ACC112 (cell line): Measurements from ENCODE around the gene HNRNPUL1.
"Not testable (repeated sequence)": the region's sequence is repeated elsewhere in the genome, so short reads cannot be mapped to it uniquely, and the experiment has no call there.

Source experiments
- H2AFZ ChIP-seq: fragments of 200-600 bp; sonication (generic); one replicate; pipeline ENCODE4 v1.6.0; 2017; ENCODE audit warnings: antibody characterized with exemption, low read length; ENCODE audit not compliant: unreplicated experiment
- H3K27ac ChIP-seq: fragments of 200-600 bp; sonication (generic); 2 replicates; pipeline ENCODE4 v1.5.1; 2014; ENCODE audit warnings: low read depth, mild to moderate bottlenecking, antibody characterized with exemption, low read length, moderate library complexity
- H3K27me3 ChIP-seq: fragments of 200-600 bp; sonication (generic); 2 replicates; pipeline ENCODE4 v1.6.1; 2014; ENCODE audit warnings: mild to moderate bottlenecking, antibody characterized with exemption, low read length, moderate library complexity, mixed read lengths; ENCODE audit not compliant: insufficient read depth
- H3K36me3 ChIP-seq: fragments of 200-600 bp; sonication (generic); 2 replicates; pipeline ENCODE4 v1.6.1; 2016; ENCODE audit warnings: mild to moderate bottlenecking, antibody characterized with exemption, low read length, moderate library complexity, mixed read lengths; ENCODE audit not compliant: insufficient read depth
- H3K4me1 ChIP-seq: fragments of 200-600 bp; sonication (generic); one replicate; pipeline ENCODE4 v1.6.1; 2016; ENCODE audit warnings: low read length, mixed read lengths; ENCODE audit not compliant: insufficient read depth, unreplicated experiment, control insufficient read depth
- H3K4me3 ChIP-seq: fragments of 200-600 bp; sonication (generic); 2 replicates; pipeline ENCODE4 v1.5.1; 2014; ENCODE audit warnings: mild to moderate bottlenecking, low read depth, low read length
- H3K79me2 ChIP-seq: fragments of 200-600 bp; sonication (generic); one replicate; pipeline ENCODE4 v1.6.0; 2016; ENCODE audit warnings: low read length; ENCODE audit not compliant: control insufficient read depth, unreplicated experiment, insufficient read depth

Gene HNRNPUL1

DNA sequence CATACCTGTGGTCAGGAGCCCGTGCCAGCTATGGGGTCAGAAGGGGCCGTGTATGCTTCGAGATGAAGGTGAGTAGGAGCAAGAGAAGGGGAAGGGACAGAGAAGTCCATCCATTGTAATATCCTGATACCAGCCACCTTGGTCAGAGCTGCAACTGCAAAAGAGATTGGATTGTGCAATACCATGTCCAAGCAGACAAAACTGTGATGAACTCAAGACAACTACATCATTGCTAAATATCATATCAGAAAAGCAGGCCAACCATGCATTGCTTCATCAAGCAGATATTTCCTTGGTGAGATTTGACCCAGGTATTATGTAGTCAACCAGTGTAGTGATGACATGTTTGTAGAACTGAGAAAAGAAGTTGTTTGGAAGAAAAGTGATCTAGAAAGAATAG, 12.1 kb downstream of the HNRNPUL1 start:
- no peaks in the 10 kb centered on the region for H3K4me1 ChIP-seq
- no peak overlapping the region for H3K27ac ChIP-seq
- H2AFZ ChIP-seq: no peak overlapping the region
- H3K4me3 ChIP-seq: no peak overlapping the region
- peaks cover 48% of the 10 kb centered on the region for H3K36me3 ChIP-seq
- peaks cover 4% of the 10 kb centered on the region for H3K79me2 ChIP-seq
- no peaks in the 10 kb centered on the region for H3K27me3 ChIP-seq

- Histone ChIP-seq H3K36me3 (peaks cover 39% of the 10 kb centered on the region), H3K4me1 (no peaks in the 10 kb centered on the region), H3K4me3 (no peak overlapping the region), H3K79me2 (no peaks in the 10 kb centered on the region), H2AFZ (no peak overlapping the region), H3K27ac (no peak overlapping the region), H3K27me3 (no peaks in the 10 kb centered on the region)
These were observed 14.3 kb downstream of the HNRNPUL1 start for GRCh38 chr19:41278478-41278877.

DNA sequence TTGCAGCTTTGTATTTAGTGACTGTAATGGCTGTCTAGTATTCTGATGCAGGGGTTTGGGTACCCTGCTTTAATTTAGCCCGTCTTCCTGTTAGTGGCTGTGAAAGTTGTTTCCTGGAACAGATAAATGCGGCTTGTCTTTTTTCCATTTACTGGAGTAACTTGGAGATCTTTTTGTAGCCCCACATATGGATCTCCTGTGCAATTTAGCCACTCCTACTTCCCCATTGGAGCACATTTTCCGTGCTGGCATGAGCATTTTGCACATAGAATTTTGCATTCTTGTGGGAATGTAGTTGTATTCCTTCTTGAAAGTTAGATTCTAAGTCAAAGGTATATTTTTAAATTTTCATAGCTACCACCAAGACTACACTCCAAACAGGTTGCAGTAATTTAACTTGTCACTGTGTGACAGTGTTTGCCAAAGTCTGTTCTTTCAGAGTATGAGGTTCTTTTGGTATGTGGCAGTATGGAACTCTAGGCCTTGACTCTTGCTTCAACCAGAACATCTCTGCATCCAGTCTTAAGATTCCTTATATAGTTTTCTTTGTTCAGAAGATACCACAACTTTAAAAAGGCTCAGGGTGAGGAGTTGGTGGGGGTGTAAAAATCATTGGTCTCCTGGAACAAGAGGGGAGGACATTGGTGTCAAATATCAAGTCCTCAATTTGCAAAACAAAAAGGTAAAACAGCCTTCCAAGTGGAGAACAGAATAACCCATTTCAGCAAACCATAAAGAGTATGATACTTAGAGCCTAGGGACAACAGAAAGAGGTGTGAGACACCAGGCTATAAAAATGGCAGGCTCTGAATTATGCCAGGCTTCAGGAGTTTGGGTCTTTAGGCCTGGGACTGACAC, 24.7 kb downstream of the HNRNPUL1 start:
- H3K79me2 ChIP-seq: peaks cover 4% of the 10 kb centered on the region
- no peaks in the 10 kb centered on the region for H3K4me1 ChIP-seq
- no peak overlapping the region for H3K4me3 ChIP-seq
- no peak overlapping the region for H2AFZ ChIP-seq
- H3K36me3 ChIP-seq: peaks cover 10% of the 10 kb centered on the region
- H3K27me3 ChIP-seq: no peaks in the 10 kb centered on the region
- no peak overlapping the region for H3K27ac ChIP-seq

DNA sequence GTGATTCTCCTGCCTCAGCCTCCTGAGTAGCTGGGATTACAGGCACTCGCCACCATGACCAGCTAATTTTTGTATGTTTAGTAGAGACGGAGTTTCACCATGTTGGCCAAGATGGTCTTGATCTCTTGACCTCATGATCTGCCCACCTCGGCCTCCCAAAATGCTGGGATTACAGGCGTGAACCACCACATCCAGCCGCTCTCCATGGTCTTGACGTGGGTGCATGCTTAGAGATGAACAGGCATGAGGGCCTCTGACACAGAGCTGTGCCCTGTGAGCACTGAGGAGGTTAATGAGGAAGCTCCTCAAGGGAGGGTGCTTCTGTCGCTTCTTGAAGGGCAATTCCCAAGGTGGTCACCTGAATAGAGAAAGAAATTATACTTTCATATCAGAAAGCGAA, 25.6 kb downstream of the HNRNPUL1 start:
- not testable (repeated sequence) for H3K4me3 ChIP-seq, H3K27ac ChIP-seq, H3K36me3 ChIP-seq, H3K4me1 ChIP-seq, H3K27me3 ChIP-seq, H3K79me2 ChIP-seq, H2AFZ ChIP-seq

GRCh38 chr19:41294393-41294792, 30.2 kb downstream of the HNRNPUL1 start:
- peaks cover 17% of the 10 kb centered on the region for H3K4me1 ChIP-seq
- H3K27ac ChIP-seq: no peak overlapping the region
- H3K4me3 ChIP-seq: no peak overlapping the region
- H3K79me2 ChIP-seq: peaks cover 8% of the 10 kb centered on the region
- H3K36me3 ChIP-seq: no peaks in the 10 kb centered on the region; the same call in 1 of the 2 replicates
- H3K27me3 ChIP-seq: no peaks in the 10 kb centered on the region
- H2AFZ ChIP-seq: no peak overlapping the region

DNA sequence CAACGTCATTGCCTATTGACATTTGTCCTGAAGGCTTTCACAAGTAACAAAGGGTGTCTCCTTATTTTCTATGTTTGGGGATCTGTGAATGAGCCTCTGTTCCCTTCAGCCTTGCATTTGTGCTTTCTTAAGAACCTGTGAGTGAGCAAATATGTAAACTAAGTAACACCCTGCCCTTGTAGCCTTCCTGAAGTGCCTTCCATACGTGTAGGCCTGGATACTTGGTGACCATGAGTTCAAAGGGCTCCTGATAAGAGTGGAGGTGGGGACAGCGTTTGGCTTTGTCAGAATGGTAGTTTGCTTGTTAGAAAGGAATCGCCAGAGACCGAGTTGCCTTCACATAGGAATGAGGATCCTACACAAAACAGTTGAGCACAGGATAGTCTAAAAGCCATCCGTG, 31.3 kb downstream of the HNRNPUL1 start:
- no peak overlapping the region for H3K4me3 ChIP-seq
- H2AFZ ChIP-seq: no peak overlapping the region
- H3K4me1 ChIP-seq: peaks cover 19% of the 10 kb centered on the region
- H3K27me3 ChIP-seq: no peaks in the 10 kb centered on the region
- H3K27ac ChIP-seq: no peak overlapping the region
- peaks cover 8% of the 10 kb centered on the region for H3K79me2 ChIP-seq
- no peaks in the 10 kb centered on the region; the same call in 1 of the 2 replicates for H3K36me3 ChIP-seq

DNA sequence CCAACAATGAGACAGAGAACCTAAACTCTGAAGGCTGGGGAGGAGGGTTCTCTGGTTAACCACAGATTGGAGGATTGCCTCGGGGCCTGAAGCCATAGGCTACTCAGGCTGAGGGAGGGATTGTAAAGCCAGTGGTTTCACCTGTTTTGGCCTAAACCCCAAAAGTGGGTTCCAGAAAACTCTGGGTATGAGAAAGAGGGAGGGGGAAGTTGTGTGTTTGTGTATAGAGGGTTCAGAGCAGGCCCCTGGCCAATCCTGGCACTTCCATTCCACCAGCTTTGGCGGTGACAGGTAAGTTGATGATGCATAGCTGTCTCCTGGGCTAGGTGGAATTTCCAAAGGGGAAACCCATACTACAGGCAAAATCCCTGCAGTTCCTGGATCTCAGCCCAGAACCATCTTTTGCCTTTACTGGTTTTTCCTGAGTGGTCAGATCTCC, 32.3 kb downstream of the HNRNPUL1 start:
- no peaks in the 10 kb centered on the region for H3K27me3 ChIP-seq
- H3K27ac ChIP-seq: peak overlapping the region; percentile 87; the same call in 1 of the 2 replicates
- H3K36me3 ChIP-seq: peaks cover 2% of the 10 kb centered on the region
- H2AFZ ChIP-seq: no peak overlapping the region
- peaks cover 8% of the 10 kb centered on the region for H3K79me2 ChIP-seq
- peaks cover 19% of the 10 kb centered on the region for H3K4me1 ChIP-seq
- H3K4me3 ChIP-seq: no peak overlapping the region

GRCh38 chr19:41297628-41298347, 33.6 kb downstream of the HNRNPUL1 start:
- peak overlapping the region; percentile 87 for H3K27ac ChIP-seq
- H3K36me3 ChIP-seq: peaks cover 3% of the 10 kb centered on the region
- no peak overlapping the region for H3K4me3 ChIP-seq
- no peak overlapping the region for H2AFZ ChIP-seq
- H3K27me3 ChIP-seq: no peaks in the 10 kb centered on the region
- H3K4me1 ChIP-seq: peaks cover 19% of the 10 kb centered on the region
- H3K79me2 ChIP-seq: peaks cover 8% of the 10 kb centered on the region

GRCh38 chr19:41298348-41298964, 34.3 kb downstream of the HNRNPUL1 start:
- Histone ChIP-seq H2AFZ (no peak overlapping the region), H3K27ac (peak overlapping the region; percentile 87)

GRCh38 chr19:41299046-41299754, 35.0 kb downstream of the HNRNPUL1 start:
- no peak overlapping the region for H3K4me3 ChIP-seq
- H3K27ac ChIP-seq: peak overlapping the region; percentile 87
- H3K4me1 ChIP-seq: peaks cover 19% of the 10 kb centered on the region
- H3K27me3 ChIP-seq: no peaks in the 10 kb centered on the region
- no peak overlapping the region for H2AFZ ChIP-seq
- H3K36me3 ChIP-seq: peaks cover 3% of the 10 kb centered on the region
- peaks cover 8% of the 10 kb centered on the region for H3K79me2 ChIP-seq

More at GRCh38 chr19:41298348-41298964, 34.3 kb downstream of the HNRNPUL1 start:
- H3K27me3 ChIP-seq: no peaks in the 10 kb centered on the region
- H3K4me1 ChIP-seq: peaks cover 19% of the 10 kb centered on the region
- H3K79me2 ChIP-seq: peaks cover 8% of the 10 kb centered on the region
- H3K4me3 ChIP-seq: no peak overlapping the region
- H3K36me3 ChIP-seq: peaks cover 3% of the 10 kb centered on the region
